GM21717 (cell line): Measurements from ENCODE around the gene NDUFB10.

Source experiments
- ATAC-seq: cut with Tn5 transposase; IDR thresholded peaks from one replicate; pipeline ENCODE4 v1.9.1; 2021; ENCODE audit warnings: mild to moderate bottlenecking, moderate library complexity; ENCODE audit not compliant: unreplicated experiment

Gene NDUFB10

DNA sequence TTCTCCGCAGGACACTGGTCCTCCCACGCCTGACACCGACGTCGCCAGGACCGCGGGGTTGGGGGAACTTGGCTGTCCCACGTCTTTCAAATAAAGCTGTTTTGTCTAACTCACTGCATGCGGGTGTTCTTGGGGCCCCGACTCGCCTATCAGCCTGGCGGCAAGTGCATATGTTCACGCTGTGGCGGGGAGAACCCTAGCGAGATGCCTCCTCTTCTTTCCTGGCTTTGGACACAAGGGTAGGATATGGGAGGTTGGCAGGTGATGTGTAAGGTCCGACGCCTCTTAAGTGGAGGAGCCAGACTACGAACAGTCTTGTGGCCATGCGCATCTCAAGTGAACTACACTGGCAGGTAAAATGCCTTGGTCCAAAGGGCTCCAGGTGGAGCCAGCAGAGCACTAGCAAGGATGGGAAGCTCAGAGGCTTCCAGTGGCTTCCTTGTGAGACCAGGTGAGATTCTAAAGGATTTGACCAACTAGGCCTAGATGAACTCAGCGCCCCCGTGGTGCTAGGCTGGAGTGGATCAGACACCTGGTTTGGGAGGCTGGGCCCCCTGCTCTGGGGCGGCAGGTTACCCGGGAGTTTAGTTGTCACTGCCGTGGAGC, 6.2 kb downstream of the NDUFB10 start:
- ATAC-seq: no peak

DNA sequence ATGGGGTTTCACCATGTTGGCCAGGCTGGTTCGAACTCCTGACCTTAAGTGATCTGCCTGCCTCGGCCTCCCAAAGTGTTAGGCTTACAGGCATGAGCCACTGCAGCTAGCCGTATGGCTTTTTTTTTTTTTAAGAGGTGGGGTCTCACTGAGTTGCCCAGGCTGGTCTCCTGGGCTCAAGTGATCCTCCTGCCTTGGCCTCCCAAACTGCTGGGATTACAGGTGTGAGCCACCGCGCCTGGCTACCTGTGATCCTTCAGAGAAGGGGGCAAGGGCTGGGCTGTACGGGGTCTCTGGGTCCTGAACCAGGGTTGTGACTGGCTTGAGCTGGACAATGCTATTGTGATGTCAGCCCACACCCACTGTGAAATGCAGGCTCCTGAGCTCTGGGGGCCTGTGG, 7.1 kb downstream of the NDUFB10 start, which contains the start of gene RNF151:
Gene RNF151, plus strand, starts transcription at position 397 of the 400 bp plus-strand sequence. CDS start 26 bp downstream, outside the sequence.
- ATAC-seq: no peak

DNA sequence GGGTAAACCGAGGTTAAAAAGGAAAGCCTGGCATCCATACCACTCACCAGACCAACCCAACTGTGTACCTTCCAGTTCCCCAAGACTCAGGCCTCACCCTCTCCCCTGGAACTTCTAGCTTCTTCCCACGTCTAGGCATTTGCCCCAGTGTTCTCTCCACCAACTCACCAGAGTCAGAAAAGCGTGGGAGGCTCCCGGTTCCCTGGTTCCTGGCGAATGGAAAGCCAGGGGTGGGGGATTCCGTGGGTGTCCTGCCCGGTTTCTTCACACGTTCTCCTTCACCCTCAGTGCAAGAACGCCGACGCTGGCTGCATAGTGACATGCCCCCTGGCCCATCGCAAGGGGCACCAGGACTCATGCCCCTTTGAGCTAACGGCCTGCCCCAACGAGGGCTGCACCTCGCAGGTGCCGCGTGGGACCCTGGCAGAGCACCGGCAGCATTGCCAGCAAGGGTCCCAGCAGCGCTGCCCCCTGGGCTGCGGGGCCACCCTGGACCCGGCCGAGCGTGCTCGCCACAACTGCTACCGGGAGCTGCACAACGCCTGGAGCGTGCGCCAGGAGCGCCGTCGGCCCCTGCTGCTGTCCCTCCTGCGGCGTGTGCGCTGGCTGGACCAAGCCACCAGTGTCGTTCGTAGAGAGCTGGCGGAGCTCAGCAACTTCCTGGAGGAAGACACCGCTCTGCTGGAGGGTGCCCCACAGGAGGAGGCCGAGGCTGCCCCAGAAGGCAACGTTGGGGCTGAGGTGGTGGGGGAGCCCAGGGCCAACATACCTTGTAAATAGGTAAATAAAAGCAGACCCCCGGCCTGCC, 9.0 kb downstream of the NDUFB10 start:
- ATAC-seq: no peak

DNA sequence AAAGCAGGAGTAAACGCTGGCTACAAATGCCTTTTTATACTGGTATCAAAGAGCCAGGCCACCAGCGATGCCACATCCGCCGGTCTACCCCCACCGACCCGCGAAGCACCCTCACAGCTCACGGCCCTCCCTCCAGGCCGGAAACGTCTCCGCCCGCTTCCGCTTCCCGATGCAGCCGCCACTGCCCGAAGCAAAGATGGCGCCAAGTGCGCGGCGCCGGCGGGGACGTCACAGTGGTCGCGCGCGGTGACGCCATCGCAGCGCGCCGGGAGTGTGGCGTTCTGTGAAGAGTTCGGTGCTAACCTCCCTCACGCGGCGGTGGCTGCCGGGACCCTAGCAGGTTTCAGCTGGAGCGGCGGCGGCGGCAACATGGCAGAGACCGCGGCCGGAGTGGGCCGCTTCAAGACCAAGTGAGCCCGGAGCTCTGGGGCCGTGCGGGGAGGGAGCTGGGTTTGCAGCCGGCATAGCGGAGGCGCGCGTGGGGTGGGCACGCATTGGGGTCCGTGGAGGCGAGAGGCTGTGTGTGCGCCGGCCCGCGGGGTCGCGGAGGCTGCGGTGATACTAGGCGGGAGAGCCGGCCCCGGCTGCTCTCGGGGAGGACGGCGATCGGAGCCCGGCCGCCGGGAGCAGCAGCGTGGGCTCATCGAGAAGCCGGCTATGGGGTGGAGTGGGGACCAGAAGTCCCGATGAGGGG, 12.6 kb downstream of the NDUFB10 start, which contains the start of gene TBL3:
Gene TBL3, plus strand, starts transcription at position 258 of the 694 bp plus-strand sequence. Its CDS starts 112 bp downstream, at position 370.
- peak; percentile 57 for ATAC-seq

DNA sequence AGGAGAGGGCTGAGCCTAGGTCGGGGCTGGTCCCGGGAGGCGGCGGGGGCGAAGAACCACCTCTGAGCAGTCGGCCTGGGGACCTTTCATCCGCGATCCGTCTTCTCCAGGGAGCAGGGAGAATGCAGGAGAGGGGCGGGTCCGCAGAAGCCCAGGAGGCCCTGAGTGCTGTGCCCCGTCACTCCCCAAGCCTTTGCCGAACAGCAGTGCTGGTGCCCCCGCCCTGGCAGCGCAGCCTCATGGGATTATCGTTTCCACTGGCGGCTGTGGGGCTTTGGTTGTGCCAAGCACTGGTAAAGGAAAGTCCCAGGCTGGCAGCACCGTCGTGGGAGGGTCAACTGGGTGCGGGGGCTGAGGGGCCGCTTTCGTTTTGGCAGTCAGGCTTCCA, 13.1 kb downstream of the NDUFB10 start:
- ATAC-seq: no peak

DNA sequence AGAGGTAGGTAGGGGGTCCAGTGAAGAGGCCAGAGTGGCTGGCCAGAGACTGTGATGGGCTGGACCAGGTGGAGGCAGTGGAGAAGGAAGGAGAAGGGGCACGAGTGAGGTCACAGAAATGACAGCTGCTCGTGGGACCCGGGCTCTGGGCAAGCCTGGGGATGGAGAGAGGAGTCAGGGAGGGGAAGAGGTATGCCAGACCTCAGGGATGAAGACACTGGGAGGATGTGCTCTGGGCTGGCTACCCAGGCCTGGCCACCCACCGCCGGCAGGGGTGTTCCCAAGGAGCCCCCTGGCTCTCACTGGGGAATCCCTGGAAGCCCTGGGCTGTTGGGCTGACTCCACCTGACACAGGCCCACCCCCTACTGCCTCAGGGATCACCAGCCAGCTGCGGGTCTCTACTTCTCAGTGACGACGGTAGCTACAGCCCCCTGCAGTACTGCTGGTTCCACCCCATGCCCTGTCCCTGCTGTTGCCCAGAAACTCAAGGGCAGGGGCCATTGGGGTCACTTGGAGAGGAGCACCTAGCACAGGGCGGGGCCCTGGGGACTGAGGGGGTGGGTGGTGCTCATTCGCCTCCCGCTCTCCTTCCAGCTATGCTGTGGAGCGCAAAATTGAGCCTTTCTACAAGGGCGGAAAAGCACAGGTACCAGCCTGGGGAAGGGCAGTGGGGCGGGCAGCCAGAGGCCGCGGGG, 14.3 kb downstream of the NDUFB10 start:
- ATAC-seq: no peak

DNA sequence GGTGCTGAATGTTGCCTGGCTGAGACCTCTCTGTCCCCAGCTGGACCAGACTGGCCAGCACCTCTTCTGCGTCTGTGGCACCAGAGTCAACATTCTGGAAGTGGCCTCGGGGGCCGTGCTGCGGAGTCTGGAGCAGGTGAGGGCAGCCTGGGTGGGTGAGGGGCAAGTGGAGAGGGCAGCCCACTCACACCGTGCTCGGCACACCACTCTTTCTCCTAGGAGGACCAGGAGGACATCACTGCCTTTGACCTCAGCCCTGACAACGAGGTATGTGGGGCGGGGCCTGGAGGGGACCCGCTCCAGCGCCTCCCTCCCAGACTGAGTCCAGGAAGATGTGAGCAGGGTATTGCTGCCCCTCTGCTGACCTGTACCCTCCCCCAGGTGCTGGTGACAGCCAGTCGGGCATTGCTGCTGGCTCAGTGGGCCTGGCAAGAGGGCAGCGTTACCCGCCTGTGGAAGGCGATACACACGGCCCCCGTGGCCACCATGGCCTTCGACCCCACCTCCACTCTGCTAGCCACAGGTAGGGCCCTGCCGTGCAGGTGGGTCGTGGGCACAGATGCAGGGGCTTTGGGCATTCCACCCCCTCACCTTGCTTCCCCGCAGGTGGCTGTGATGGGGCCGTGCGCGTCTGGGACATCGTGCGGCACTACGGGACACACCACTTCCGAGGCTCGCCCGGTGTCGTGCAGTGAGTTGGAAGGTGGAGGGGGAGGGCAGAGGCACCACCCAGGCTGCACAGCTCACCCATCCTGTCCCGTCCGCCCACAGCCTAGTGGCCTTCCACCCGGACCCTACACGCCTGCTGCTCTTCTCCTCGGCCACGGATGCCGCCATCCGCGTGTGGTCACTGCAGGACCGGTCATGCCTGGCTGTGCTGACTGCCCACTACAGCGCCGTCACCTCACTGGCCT, 15.1 kb downstream of the NDUFB10 start:
- ATAC-seq: no peak

DNA sequence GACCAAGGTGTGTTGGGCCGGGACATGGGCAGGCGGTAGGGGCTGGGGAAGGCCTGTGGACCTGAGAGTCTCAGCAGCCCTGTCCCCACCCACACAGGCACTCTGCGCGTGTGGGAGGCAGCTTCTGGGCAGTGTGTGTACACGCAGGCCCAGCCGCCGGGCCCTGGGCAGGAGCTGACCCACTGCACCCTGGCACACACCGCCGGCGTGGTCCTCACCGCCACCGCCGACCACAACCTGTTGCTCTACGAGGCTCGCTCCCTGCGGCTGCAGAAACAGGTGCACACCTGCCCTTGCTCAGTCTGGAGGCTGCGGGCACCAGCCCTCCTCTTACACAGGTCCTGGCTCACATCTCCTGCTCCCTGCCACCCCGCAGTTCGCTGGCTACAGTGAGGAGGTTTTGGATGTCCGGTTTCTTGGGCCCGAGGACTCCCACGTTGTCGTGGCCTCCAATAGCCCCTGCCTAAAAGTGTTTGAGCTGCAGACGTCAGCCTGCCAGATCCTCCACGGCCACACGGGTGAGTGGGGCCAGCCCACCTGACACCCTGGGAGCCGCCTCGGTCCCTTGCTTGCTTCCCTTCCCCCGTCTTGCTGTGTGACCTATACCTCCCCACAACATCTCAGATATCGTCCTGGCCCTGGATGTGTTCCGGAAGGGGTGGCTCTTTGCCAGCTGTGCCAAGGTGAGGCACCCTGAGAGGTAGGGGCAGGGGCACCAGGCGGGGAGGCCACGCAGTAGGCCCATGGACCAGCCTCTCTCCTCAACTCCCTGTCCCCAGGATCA, 16.3 kb downstream of the NDUFB10 start:
- ATAC-seq: no peak

DNA sequence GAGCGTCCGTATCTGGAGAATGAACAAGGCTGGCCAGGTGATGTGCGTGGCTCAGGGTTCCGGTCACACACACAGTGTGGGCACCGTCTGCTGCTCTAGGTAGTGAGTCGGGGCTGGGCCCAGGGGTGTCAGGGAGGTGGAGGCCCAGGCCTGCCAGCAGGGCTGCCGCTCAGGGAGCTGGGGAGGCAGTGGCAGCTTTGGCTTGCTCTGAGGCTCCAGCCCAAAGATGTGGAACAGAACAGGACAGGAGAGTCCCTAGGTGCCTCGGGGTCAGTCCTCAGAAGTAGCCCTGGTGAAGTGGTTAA, 16.8 kb downstream of the NDUFB10 start:
- ATAC-seq: no peak

DNA sequence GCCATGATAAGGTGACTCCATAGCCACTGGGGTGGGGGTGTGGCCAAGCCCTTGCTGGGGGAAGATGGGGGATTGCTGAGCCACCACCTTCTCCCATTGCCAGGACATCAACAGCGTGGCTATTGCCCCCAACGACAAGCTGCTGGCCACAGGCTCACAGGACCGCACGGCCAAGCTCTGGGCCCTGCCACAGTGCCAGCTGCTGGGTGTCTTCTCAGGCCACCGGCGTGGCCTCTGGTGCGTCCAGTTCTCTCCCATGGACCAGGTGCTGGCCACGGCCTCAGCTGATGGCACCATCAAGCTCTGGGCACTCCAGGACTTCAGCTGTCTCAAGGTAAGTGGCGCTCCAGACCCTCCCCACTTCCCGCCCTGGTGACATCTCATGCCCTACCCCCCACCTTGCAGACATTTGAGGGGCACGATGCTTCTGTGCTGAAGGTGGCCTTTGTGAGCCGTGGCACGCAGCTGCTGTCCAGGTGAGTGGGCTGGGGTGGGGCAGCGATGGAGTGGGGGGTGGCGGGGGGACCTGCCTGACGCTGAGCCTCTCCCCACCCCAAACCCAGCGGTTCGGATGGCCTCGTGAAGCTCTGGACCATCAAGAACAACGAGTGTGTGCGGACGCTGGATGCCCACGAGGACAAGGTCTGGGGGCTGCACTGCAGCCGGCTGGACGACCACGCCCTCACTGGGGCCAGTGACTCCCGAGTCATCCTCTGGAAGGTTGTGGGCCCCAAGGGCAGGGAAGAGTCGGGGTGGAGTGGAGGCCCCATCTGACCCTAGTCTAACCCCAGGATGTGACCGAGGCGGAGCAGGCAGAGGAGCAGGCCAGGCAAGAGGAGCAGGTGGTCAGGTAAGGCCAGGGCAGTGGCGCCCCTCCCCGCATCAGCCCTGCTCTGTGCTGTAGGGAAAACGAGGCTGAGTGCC, 17.9 kb downstream of the NDUFB10 start:
- no peak for ATAC-seq

DNA sequence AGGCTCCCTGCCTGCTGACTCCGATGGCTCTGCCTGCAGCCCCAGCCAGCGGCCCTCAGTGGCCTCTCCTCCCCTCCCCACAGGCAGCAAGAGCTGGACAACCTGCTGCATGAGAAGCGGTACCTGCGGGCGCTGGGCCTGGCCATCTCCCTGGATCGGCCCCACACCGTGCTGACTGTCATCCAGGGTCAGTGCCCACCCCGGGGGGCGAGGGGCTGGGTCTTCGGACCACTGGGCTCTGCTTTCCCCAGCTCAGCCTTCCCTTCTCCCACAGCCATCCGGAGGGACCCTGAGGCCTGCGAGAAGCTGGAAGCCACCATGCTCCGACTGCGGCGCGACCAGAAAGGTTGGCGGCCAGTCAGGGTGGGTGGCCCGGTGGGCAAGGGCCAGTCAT, 18.5 kb downstream of the NDUFB10 start:
- no peak for ATAC-seq

DNA sequence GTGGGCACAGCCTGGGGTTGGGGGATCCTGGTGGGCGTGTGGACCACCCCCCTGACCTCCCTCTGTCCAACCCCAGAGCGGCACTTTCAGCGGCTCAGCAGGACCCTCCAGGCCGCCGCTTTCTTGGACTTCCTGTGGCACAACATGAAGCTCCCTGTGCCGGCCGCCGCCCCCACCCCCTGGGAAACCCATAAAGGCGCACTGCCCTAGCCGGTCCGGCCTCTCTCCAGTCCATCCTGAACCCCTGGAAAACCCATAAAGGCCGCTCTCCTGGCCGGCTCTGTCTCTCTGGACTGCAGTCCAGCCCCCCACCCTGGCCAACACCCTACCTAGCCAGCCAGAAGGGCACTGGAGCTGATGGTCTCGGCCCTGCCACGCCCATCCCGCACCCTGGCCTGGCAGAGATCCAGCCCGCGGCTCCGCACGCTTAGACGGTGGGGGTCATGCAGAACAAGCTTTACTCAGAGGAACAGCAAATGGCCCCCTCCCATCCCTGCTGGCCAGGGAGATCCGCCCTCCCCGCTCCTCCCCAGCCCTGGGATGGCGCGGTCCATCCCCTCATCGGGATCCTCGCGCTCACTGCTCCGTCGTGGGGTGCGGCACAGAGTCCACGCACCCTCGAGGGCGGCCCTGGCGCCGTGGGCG, 19.3 kb downstream of the NDUFB10 start:
- ATAC-seq: no peak

DNA sequence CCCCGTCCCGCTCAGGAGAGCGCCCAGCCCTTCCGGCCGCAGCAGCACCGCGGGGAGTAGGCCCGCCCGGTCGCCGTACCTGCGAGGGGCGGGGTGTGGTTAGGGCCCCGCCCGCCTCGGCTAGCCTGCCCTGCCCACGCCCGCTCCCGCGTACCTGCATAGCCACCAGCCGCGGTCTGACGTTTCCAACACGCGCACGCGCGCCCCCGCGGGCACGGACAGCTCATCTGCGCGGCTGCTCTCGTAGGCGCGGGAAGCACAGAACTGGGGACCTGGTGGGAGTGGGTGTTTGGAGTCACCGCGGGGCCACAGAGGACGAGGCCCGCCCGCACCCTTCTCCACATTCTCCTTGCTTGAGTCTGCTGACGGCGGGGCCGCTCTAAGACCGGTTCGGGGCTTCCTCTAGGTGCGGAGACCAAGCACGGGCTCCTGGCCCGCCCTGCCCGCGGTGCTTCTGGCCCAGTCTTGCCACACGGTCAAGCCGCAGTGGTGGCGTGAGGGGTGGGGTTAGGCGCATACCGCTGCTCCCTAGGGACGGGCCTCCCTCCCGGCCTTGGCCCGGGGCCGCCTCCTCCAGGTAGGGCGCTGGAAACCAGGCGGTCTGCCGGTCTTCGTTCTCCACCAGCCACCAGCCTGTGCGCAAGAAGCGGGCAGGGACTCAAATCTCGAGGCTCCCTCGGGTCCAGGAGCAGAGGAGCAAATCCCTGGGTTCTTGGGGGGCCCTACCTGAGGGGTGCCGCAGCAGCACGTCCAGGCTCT, 20.1 kb downstream of the NDUFB10 start:
- ATAC-seq: no peak

DNA sequence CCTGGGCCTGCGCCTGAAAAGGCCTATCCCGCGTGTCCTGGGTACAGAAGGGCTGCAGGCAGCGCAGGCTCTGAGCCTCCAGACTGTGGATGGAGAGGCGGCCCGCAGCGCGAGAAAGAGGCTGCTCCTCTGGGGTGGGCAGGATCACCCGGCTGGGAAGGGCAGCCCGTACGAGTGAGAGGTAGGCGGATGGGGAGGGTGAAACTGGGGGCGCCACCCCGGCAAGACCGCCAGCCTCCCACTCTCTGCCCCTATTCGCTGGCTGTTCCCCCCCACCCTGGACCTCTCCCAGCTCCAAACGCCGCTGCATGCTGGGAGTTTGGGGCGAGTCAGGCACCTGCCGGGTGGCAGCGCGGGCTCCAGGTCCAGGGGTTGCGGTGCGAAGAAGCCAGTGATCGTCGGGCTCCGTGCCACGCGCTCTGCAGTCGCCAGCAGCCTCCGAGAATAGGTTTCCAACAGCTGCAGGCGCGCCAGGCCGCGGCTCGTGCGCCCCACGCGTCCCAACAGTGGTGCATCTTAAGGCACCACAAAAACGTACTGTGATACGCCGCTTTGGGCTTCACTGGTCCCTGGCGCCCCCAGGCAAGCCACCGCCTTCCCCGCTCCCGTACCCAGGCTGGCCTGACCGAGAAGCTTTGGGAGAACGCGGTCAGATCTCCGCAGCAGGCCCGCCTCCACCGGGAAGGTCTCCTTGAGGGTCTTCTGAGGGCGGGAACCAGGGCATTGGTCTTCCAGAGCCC, 20.9 kb downstream of the NDUFB10 start:
- no peak for ATAC-seq

DNA sequence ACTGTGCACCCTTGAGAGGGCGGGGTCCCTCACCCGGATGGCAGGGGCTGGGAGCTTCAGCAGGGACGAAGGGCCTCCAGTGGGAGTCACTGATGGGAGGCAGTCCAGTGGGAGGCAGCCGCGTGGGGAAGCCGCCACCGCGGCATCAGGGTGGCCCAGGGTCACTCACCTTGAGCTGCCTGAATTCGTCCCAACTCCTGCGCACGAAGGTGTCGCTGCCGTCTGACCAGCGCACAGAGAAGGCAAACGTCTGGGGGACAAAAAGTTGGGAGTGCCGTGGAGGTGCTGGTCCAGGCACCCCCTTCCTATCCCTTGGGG, 21.4 kb downstream of the NDUFB10 start:
- no peak for ATAC-seq

DNA sequence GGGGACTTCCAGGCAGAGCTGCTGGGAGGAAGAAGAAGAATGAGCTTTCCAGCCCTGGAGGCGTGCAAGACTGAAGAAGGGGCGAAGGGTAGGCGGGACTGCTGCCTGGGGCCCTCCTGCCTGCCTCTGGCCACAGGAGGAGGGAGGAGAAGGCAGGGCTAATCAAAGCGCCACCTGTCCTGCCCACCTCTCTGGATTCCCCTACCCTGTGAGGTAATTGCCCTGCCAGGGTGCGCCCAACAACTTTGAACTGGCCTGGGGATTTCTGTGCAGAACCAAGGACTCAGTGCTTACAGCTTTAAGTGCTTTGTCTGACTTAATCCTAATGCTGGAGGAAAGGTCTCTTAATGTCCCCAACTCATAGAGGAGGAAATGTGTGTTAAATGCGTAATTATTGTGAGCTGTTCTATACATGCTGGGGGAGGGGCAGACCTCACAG, 22.1 kb downstream of the NDUFB10 start, which contains the start of gene NOXO1:
Gene NOXO1, minus strand, starts transcription at position 72 of the 439 bp plus-strand sequence. CDS start 290 bp downstream, outside the sequence.
- ATAC-seq: no peak
